Kidney epithelial cell (primary cell): ENCODE measurements around the gene CA11. TPM values are rescaled to one million over a fixed set of nuclear protein-coding genes. Genes with fewer than 3 reads are reported as not detected.

Experiments
- DNase-seq: peaks from one replicate; pipeline ENCODE4 v3.0.0-alpha.2; 2010; ENCODE audit warnings: low read depth
- H3K27me3 ChIP-seq: 2 replicates; pipeline ENCODE4 v1.6.0; 2011; ENCODE audit warnings: low read length; ENCODE audit not compliant: control insufficient read depth, insufficient read depth
- H3K36me3 ChIP-seq: 2 replicates; pipeline ENCODE4 v1.5.1; 2011; ENCODE audit warnings: low read length; ENCODE audit not compliant: control insufficient read depth, insufficient read depth
- H3K4me3 ChIP-seq: 2 replicates; pipeline ENCODE4 v1.5.1; 2011; ENCODE audit warnings: low read depth, mild to moderate bottlenecking, control low read depth, low read length
- CTCF ChIP-seq: IDR thresholded peaks from 2 replicates; pipeline ENCODE4 v1.5.1; 2011; ENCODE audit warnings: mild to moderate bottlenecking, moderate library complexity, low read length, control low read depth, inconsistent platforms; ENCODE audit not compliant: insufficient read depth, poor library complexity, severe bottlenecking
- total RNA-seq: library from RNA; depleted of rRNA; stranded (reverse); fragments of >200 nt; gene quantifications from 2 replicates; pipeline ENCODE4 v1.2.3, GENCODE V29; 2015

Gene CA11
- total RNA-seq, 1 donor from 2014 or later: 1.1 TPM

DNA sequence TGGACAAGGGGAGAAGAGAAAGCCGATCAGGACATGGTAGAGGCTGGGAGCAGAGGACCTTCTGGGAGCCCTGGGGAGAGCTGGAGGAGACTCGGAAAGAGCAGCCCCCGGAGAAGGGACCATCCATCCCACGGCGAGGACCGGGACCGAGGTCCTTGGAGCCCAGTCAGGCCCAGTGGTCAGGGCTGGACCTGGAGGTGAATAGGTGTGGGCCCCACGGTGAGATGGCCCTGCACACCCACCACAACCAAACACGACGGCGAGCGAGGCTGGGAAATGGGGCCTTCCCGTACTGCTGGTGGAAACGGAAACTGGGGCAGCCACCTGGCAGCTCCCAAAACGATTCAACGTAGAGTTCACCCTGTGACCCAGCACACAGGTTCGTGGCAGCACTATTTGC is 30.5 kb upstream of the CA11 start:
- no peak for DNase-seq
- Histone ChIP-seq H3K27me3 (peaks cover 10% of the 10 kb centered on the region), H3K36me3 (no peaks in the 10 kb centered on the region), H3K4me3 (no peak overlapping the region)
- TF ChIP-seq CTCF: no peak

DNA sequence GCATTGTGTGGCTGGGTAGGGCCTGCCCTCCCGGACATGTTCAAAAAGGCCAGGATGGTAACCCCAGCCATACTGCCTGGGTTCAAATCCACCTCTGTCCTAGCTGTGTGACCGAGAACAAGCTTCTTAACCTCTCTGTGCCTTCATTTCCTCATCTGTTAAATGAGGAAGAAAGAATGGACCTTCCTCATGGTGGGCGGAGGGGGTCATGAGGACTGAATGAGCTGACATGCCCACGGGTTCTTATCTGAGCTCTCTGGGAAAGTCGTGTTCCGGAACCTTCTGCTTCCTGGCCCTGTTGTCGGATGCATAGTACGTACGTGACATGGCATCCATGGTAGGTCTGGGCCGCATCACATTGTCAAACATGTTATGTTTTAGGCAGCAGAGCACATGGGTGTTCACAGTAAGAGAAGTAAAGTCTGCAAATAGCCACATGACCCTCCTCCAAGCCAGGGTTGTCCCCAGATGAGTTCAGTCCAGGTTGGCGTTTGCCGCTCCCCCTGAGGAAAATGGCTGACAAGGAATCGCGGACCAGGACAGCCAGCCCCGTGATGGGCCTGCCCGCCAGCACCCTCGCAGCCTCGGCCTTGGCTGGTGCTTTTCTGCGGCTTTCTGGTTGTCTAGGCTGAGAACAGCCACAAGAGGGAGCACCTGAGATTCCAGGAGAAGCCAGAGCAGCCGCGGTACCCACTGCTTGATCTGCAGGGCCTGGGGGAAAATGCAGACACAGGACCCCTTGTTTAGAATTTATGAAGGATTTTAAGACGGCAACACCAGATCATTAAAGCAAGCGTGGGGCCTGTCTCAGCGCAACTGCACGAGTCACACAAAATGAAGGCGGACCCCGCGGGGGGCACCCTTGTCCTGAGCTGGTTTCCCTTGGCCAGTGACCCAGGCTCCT is 29.2 kb upstream of the CA11 start:
- H3K27me3 ChIP-seq: peaks cover 8% of the 10 kb centered on the region
- no peak overlapping the region for H3K4me3 ChIP-seq
- no peaks in the 10 kb centered on the region for H3K36me3 ChIP-seq
- TF ChIP-seq CTCF: peak; percentile 89
- no peak for DNase-seq

DNA sequence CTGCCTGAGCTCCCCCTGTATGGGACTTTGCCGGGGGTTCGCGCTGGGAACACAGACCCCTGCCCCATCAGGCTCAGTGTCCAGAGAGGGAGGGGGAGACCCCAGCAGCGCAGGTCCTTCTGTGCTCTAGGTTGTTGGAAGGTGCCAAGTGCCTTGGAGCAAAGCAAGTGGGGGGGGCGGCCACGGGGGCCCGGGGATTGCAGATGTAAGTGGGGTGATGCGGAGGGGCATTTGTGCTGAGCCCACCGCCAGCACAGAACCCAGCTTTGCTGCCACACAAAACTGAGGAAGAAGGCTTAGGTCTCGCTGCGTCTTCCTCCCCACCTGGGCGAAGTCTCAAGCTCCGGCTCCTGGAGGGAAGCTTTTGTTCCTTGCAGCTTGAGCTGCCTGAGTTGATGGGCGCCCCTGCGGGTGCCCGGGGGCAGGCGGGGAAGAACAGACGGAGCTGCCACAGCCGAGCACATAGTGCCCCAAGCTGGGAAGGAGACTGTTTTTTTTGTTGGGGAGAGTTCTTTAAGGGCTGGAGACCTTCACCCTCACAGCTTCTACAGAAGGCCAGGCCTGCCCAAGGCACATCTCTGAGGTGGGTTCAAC is 28.3 kb upstream of the CA11 start:
- peaks cover 6% of the 10 kb centered on the region for H3K27me3 ChIP-seq
- H3K36me3 ChIP-seq: no peaks in the 10 kb centered on the region
- no peak for TF ChIP-seq CTCF
- no peak for DNase-seq
- no peak overlapping the region for H3K4me3 ChIP-seq

DNA sequence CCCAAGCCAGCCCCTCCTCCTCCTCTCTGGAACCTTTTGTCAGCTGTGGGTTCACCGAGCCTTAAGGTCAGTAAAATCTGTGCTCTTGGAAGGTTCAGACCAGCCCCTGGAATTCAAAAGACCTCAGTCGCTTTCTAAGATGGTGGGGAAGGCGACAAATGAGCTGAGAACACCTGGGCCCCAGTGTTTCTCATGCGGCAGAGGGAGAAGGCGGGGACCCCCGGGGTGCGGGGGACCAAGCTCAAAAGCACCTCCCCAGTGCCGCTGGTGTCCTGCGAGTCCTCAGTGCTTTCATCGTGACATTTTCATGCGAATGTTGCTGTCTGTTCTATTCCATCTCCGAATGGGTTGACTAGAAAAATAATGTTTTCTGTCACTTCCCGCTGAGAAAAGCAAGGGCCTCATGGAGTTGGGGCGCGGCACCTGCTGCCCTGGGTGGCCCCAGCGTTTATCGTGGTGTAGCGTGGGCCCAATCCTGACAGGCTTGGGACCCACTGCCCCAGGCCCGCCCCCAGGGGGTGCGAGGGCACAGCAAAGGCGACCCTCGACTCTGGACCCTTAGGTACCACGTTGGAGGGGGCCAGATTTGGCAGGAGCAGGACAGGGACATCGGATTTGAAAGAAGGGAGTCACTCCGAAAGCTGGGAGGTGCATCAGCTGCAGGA is 27.6 kb upstream of the CA11 start:
- DNase-seq: no peak
- no peak for TF ChIP-seq CTCF
- Histone ChIP-seq H3K36me3 (no peaks in the 10 kb centered on the region), H3K27me3 (peaks cover 6% of the 10 kb centered on the region), H3K4me3 (no peak overlapping the region)

DNA sequence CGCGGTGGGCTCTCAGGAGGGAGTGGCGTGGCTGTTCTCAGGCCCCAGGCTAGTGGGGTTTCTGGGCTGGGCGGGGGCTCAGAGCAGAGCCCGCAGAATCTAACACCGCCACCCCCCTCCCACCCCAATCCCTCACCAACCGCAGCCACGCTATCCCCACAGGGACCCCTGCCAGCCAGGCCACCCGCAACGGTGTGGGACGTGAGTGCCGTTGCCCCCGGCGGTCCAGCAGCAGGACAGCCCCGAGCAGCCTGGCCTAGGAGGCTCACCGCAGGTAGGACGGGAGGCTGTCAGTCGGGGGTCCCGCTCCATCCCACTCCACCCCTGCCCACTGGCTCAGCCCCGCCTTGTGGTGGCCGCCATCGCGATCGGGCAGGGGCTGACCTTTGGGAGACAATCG is 27.0 kb upstream of the CA11 start, which contains the start of gene NTN5:
TSS of gene NTN5 (minus strand) at position 24 of the 400 bp plus-strand sequence. CDS start 2,031 bp downstream, outside the sequence.
- TF ChIP-seq CTCF: no peak
- Histone ChIP-seq H3K36me3 (no peaks in the 10 kb centered on the region), H3K4me3 (no peak within 1 kb of the TSS), H3K27me3 (peaks cover 6% of the 10 kb centered on the region)
- no peak for DNase-seq
